Right lobe of liver (tissue), 6 donors: ENCODE data around the gene MFSD12. TPM values are rescaled to one million over a fixed set of nuclear protein-coding genes. Genes with fewer than 3 reads are reported as not detected.

Source experiments
- ATAC-seq, 4 donors: fragments of 200-7000 bp; cut with Tn5 transposase; one replicate each; pipeline ENCODE4 v1.9.1; 2020; ENCODE audit warnings: mild to moderate bottlenecking in 4 of 4, moderate library complexity in 4 of 4
- DNase-seq, 3 donors: peaks; one replicate each; pipeline ENCODE4 v3.0.0-alpha.2; 2020
- H3K27ac ChIP-seq, 3 donors: fragments of 200-600 bp; one replicate each; pipeline ENCODE4 v1.8.0; 2022
- H3K27me3 ChIP-seq, 2 donors: fragments of 200-600 bp; one replicate each; pipeline ENCODE4 v1.8.0; 2022
- H3K36me3 ChIP-seq, 4 donors: fragments of 200-600 bp; sonication (generic) in 1 of 4; one replicate each; pipeline versions ENCODE4 v1.5.1 to v1.8.0; 2017 to 2022; ENCODE audit warnings: control low read depth in 1 of 4
- H3K4me1 ChIP-seq, 4 donors: fragments of 200-600 bp; sonication (generic) in 1 of 4; one replicate each; pipeline versions ENCODE4 v1.5.1 to v1.8.0; 2017 to 2022; ENCODE audit warnings: control low read depth in 1 of 4
- H3K4me3 ChIP-seq, 3 donors: fragments of 200-600 bp; one replicate each; pipeline ENCODE4 v1.8.0; 2022
- H3K9me3 ChIP-seq, 4 donors: fragments of 200-600 bp; sonication (generic) in 1 of 4; one replicate each; pipeline versions ENCODE4 v1.5.1 to v1.8.0; 2017 to 2022; ENCODE audit warnings: control low read depth in 1 of 4
- CTCF ChIP-seq, 4 donors: fragments of 200-600 bp in 3 of 4; fragments of 450-650 bp in 1 of 4; IDR thresholded peaks; one replicate each; pipeline versions ENCODE4 v1.5.1 to v1.8.0; 2016 to 2022; ENCODE audit warnings: antibody characterized with exemption in 4 of 4, mild to moderate bottlenecking in 2 of 4
- POLR2A ChIP-seq: fragments of 450-650 bp; IDR thresholded peaks from one replicate; pipeline ENCODE4 v1.6.1; 2017; ENCODE audit warnings: antibody characterized with exemption, mild to moderate bottlenecking
- WGBS: methylation state at CpG from one replicate; pipeline ENCODE4 v1.1.6; 2018; ENCODE audit warnings: low coverage, low lambda C conversion rate; ENCODE audit not compliant: insufficient coverage; ENCODE audit errors: missing lambda C conversion rate; 5-methylcytosine and 5-hydroxymethylcytosine counted together
- intact Hi-C, 2 donors: fragments of 100-400 bp; cut with DNase I; formaldehyde crosslinking; loops; one replicate each; pipeline versions ENCODE4 v1.11.2 to v1.14.1; 2022
- total RNA-seq, 6 experiments: library from RNA; depleted of rRNA in 2 of 6; stranded (reverse); fragments of >200 nt in 2 of 6; fragmentation: NEBNext Ultra II Directional in 3 of 6; extraction: Animal tissue kit (Norgen Biotek cat#: 25700) in 3 of 6; gene quantifications; one replicate each; pipeline versions ENCODE4 v1.1.0 to v1.2.4, GENCODE V29; 2016 to 2023
- donor health status: DM: no; HTN: yes; CAD: no.
- donor health status: DM: no; HTN: no; CAD: no.
- donor health status: DM: no; HTN: no; CAD: no.
- donor health status: DM: no; HTN: yes; CAD: no.
- donor health status: DM: no; HTN: yes; CAD: no.

Gene MFSD12
- total RNA-seq, 6 experiments from 2014 or later: 23.8 to 114 (median 31.5) TPM

GRCh38 chr19:3515891-3516422, 41.4 kb downstream of the MFSD12 start:
- no peak for TF ChIP-seq POLR2A
- TF ChIP-seq CTCF (IDR thresholded peaks at IDR 0.05): no peak
- peaks cover 0 to 8% (median 0%) of the 10 kb centered on the region in 4 donors for H3K36me3 ChIP-seq
- no peaks in the 10 kb centered on the region for H3K9me3 ChIP-seq
- intact Hi-C loops: no loop called here
- ATAC-seq: no peak
- H3K27ac ChIP-seq: peak overlapping the region in 2 of 3 donors; percentile 65 to 83
- peak in 1 of 3 donors; percentile 47 for DNase-seq
- no peak overlapping the region for H3K4me3 ChIP-seq
- 40% methylated on average over 8 of the region's 15 CpGs for WGBS
- peaks cover 0 to 51% (median 23%) of the 10 kb centered on the region in 4 donors for H3K4me1 ChIP-seq
- no peaks in the 10 kb centered on the region for H3K27me3 ChIP-seq

- H3K27me3 ChIP-seq: no peaks in the 10 kb centered on the region
- no CpG with 5 or more reads among the region's 12 CpGs for WGBS
- no peak overlapping the region for H3K4me3 ChIP-seq
- ATAC-seq: no peak
- no peak for TF ChIP-seq CTCF (IDR thresholded peaks at IDR 0.05)
- TF ChIP-seq POLR2A: no peak
- H3K27ac ChIP-seq: no peak overlapping the region
- DNase-seq: no peak
- H3K9me3 ChIP-seq: no peaks in the 10 kb centered on the region
- H3K36me3 ChIP-seq: peaks cover 0 to 8% (median 0%) of the 10 kb centered on the region in 4 donors
- H3K4me1 ChIP-seq: peaks cover 0 to 53% (median 23%) of the 10 kb centered on the region in 4 donors
- intact Hi-C loops: no loop called here
Observed at GRCh38 chr19:3514930-3515329, 42.5 kb downstream of the MFSD12 start.

- Histone ChIP-seq H3K36me3 (peaks cover 0 to 3% (median 0%) of the 10 kb centered on the region in 4 donors), H3K4me1 (peaks cover 0 to 58% (median 26%) of the 10 kb centered on the region in 4 donors), H3K27me3 (no peaks in the 10 kb centered on the region)
Observed at GRCh38 chr19:3513229-3514140, 43.9 kb downstream of the MFSD12 start.

More at GRCh38 chr19:3513229-3514140, 43.9 kb downstream of the MFSD12 start:
- Histone ChIP-seq H3K27ac (no peak overlapping the region), H3K4me3 (no peak overlapping the region), H3K9me3 (no peaks in the 10 kb centered on the region)
- DNase-seq (peak in 2 of 3 donors; percentile 35 to 74), ATAC-seq (peak in 3 of 4 donors; percentile 2 to 16 (median 12))
- 86% methylated on average over 5 of the region's 23 CpGs for WGBS
- TF ChIP-seq POLR2A: no peak
- TF ChIP-seq CTCF (IDR thresholded peaks at IDR 0.05): peak in 1 of 4 donors; percentile 10
- intact Hi-C loops: no loop called here
